ENCODE results near the gene DPP10.

Gene DPP10

DNA sequence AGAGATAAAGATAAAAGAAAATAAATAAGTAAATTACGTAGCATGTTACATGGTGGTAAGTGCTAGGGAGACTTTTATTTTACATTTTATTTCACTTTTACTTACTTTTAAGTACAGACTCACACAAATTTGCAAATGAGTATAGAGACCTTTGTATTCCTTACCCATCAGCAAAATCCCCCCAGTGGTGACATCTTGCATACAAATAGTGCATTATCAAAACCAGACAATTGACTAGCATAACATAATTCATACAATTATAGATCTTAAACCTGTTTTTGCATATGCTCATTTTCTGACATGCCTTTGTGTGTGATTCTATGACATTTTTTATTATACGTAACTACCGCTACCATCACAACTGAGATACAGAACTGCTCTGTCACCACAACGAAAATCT, 1099.4 kb downstream of the DPP10 start:
- DNase-seq (ENCODE audit: low read depth in 4 of 4, low spot score in 1 of 4), result no peak

GRCh38 chr2:115542331-115542730, 1099.9 kb downstream of the DPP10 start:
- DNase-seq (ENCODE audit: low read depth in 4 of 4, low spot score in 1 of 4), result no peak

DNA sequence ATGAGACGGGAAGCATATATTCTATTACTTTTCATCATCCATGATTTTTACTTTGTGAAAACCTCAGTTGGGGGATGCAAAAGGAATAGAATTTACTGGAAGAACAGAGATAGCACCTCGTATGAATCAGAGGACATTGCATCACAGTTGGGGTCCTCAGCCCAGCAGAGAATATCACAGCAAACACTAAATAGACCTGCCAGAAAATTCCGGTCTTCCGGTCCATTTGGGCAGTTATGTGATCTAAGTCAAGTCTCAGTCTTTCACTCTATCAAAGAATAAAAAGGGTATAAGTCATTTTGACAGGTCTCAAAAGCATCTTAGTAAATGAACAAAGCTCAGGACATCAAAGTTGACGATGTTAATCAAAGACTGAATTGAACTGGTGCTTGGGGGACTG, 1100.6 kb downstream of the DPP10 start:
- DNase-seq (ENCODE audit: low read depth in 4 of 4, low spot score in 1 of 4), result no peak

DNA sequence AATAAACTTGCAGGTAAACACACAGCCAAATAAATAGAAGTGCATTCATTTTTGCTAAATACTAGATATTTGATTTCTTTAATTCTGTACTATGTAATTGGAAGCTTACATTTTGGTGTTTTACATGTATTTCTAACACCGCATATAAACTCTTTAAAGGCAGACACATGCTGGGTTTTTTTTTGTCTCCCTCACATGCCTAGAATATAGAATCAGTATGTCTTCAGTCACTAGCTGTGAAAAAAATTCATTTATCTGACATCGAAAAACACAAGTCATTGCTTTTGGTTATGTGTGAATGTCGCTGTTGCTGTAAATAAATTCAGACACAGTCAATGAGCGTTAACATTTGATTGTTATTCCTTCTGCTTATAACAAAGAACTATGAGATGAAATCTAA, 1101.0 kb downstream of the DPP10 start:
- no peak for DNase-seq (ENCODE audit: low read depth in 4 of 4, low spot score in 1 of 4)

GRCh38 chr2:115549611-115550130, 1107.2 kb downstream of the DPP10 start:
- DNase-seq (ENCODE audit: low read depth in 4 of 4, low spot score in 1 of 4), result no peak

DNA sequence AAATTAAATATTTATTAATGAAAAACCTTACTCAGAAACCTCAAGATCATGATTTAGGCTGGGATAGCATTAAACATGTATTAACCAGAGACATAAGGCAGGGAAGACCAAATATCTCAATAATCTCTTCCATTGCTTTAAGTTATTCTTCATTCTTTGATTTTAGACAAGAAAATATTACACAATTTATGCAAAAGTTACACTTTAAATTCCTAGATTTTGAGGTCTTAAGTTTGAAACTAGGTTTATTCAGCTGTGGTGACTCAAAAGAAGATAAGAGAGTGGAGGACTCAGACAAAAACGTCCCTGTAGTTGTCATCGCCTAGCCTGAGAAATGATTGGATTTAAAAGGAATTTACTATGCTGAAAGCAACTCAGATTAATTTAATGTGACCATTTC, 1110.3 kb downstream of the DPP10 start:
- DNase-seq (ENCODE audit: low read depth in 4 of 4, low spot score in 1 of 4), result no peak

- DNase-seq (ENCODE audit: low read depth in 4 of 4, low spot score in 1 of 4), result no peak
Measured at GRCh38 chr2:115554153-115554552, 1111.7 kb downstream of the DPP10 start.

- DNase-seq (ENCODE audit: low read depth in 4 of 4, low spot score in 1 of 4), result no peak
Measured at GRCh38 chr2:115558725-115559124, 1116.3 kb downstream of the DPP10 start.

GRCh38 chr2:115560666-115561065, 1118.2 kb downstream of the DPP10 start:
- no peak for DNase-seq (ENCODE audit: low read depth in 4 of 4, low spot score in 1 of 4)

DNA sequence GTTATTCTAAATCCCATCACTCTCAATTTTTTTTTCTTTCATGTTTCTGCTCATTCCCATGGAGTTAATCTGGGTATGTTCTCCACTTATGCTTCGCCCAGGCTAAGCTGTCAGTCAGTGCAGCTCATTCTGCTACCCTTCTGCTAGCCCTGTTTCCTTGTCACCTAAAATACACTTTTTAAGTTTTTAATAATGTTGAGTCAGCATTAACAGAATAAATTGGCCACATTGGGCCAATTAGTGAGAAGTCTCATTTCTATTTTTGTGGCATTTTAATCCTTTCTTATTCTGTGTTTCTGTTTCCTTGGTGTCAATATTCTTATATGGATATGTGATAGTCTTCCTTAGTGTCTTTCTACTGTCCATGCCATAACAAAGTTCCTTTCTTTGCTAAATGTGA, 1126.2 kb downstream of the DPP10 start:
- no peak for DNase-seq (ENCODE audit: low read depth in 4 of 4, low spot score in 1 of 4)

DNA sequence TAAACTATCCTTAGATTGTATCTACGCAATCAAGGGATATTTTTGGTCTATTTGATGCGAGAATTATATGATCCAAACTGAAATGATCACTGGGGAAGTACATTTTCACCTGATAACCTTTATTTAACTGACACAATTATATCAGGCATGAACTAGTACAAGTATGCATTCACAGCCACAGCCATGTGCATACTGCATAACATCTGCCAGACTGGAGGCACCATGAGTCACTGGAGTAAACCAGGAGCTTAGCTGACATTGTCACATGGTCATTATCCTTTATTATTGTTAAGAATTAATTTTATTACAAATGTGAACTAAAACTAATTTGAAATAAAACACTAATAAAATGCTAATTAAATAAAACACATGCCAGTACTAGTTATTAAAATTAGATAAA, 1127.1 kb downstream of the DPP10 start:
- no peak for DNase-seq (ENCODE audit: low read depth in 4 of 4, low spot score in 1 of 4)

DNA sequence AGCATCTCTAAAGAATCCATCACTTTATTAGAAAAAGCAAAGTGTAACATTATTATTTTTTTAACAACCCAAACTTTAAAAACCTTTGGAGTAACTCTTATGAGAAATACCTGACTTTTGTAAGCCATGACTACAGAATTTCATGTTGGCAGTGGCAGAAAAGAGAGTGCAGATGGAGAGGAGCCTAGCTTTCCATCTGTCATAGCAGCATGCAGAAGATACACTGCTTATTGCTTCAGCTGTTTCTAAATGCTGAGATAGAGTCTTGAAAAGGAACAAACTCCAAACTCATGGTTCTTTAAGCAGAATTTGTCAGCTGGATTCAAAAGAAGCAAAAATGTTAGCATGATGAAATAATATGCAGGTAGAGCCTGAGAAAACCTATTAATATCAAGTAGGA, 1130.3 kb downstream of the DPP10 start:
- no peak for DNase-seq (ENCODE audit: low read depth in 4 of 4, low spot score in 1 of 4)

DNA sequence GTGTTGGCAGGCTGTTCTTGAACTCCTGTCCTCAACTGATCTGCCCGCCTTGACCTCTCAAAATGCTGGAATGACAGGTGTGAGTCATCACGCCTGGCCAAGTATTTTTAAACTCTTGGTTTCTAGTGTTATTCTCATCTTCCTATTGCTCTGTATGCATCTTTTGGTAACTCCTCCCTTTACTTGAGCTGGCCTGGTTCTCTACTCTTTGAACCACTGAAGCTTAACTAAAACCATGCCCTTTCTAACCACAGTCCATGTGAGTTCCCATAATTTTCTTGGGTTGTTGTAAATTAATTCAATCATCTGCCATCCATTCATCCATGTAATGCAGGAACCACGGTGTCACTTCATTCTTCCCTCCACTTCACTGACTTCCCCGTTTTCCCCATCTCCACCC, 1131.3 kb downstream of the DPP10 start:
- no peak for DNase-seq (ENCODE audit: low read depth in 4 of 4, low spot score in 1 of 4)

- DNase-seq (ENCODE audit: low read depth in 4 of 4, low spot score in 1 of 4), result no peak
Measured at GRCh38 chr2:115574667-115575066, 1132.2 kb downstream of the DPP10 start.

DNA sequence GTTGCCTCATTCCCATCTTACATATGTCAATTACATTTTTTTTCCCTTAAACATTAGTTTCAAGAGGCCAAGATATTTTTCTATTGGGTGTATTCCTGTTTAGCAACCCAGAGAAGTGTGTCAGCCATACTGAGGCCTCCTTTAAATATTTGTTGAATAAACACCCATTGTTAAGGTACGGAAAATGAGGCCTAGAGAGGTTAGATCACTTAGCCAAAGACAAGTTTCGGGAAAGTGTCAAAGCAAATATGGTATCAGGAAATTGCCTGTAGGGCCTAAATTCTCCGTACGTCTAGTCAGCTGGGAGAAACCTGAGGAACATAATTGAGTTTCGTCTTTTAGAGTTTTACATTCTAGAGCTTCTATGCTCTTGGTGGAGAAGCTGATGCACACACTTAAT, 1138.3 kb downstream of the DPP10 start:
- no peak for DNase-seq (ENCODE audit: low read depth in 4 of 4, low spot score in 1 of 4)

DNA sequence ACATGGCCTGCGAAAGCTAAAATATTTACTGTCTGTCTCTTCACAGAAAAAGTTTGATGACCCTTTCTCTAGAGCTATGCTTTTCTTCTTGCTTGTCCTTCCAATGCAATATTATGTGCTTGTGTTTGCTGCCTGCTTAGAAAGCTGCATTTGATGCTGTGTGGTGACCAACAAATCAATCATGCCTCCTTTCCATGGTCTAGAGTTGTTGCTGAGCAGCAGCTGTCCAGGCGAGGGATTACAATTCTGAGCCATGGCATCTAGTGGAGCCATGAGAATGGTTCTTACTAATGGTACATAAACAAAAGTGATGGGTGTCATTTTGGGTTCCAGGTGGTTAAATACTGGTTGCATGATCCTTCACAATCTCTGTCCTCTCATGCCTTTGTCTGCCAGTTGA, 1142.1 kb downstream of the DPP10 start:
- no peak for DNase-seq (ENCODE audit: low read depth in 4 of 4, low spot score in 1 of 4)

GRCh38 chr2:115596659-115597375, 1154.4 kb downstream of the DPP10 start:
- DNase-seq (ENCODE audit: low read depth in 4 of 4, low spot score in 1 of 4), result no peak

DNA sequence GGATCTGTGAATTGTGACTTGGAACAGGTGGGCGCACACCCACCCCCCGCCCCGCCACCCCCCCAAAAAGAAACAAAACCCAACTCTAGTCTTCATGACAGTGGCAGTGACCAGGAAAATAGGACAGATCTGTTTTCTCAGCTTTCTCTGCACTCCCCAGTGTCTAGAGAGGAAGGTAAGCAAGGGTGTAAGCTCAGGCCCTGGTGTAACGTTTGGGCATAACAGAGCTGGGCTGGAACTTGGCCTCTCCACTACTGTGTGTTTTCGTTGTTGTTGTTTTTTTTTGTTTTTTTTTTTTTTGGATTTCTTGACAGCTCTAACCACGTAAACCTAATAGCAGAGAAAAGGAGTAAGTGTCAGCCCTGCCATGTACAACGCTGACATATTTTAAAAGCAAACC, 1160.8 kb downstream of the DPP10 start:
- no peak for DNase-seq (ENCODE audit: low read depth in 4 of 4, low spot score in 1 of 4)

DNA sequence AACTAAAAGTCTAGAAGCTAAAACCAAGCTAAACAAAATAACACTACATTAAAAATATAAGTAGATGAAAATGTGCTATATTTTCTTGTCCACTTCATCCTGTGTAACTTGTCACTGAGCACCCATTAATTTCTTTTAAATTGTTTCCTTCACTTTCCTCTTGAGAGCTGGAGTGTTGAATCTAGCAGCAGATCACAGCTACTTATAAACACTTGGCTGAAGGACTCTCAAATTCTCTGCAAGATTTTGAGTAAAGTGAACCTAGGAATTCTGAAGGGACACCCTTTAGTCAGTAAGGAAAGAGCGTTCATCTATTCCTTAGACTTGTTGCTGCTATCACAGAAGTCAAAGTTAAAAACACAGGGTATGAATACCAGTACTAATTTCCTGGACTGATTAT, 1163.9 kb downstream of the DPP10 start:
- no peak for DNase-seq (ENCODE audit: low read depth in 4 of 4, low spot score in 1 of 4)

DNA sequence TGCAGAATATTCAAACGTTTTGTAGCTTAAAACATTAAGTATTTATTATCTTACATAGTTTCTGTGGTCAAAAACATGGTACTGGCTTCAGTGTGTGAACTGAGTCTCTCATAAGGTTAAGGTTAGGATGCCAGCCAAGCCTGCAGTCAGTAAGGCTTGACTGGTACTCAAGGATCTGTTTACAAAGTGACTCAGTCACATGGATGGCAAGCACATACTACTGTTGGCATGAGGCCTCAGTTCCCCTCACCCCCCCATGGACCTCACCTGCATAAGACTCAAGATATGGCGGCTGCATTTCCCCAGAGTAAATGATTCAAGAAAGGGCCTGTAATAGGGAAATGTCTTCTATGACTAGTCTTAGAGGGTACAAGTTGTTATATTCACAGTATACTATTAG, 1167.5 kb downstream of the DPP10 start:
- no peak for DNase-seq (ENCODE audit: low read depth in 4 of 4, low spot score in 1 of 4)

GRCh38 chr2:115610888-115611287, 1168.4 kb downstream of the DPP10 start:
- no peak for DNase-seq (ENCODE audit: low read depth in 4 of 4, low spot score in 1 of 4)

- no peak for DNase-seq (ENCODE audit: low read depth in 4 of 4, low spot score in 1 of 4)
Measured at GRCh38 chr2:115624332-115624731, 1181.9 kb downstream of the DPP10 start.

DNA sequence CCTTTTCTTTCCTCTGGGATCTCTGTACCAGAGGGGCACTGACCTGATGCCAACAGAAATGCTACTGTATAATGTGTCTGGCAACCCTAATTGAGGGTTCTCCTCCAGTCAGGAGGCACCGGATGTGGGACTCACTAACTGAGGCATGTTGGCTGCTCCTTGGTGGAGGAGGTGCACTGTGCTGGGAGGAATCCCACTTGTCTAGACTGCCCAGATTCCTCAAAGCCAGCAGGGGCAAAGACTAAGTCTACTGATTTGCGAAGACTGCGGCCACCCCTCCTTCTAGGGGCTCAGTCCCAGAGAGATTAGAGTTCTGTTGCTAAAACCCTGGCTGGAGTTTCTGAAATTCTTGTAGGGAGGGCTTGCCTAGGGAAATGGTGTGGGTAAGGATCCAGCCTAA, 1192.1 kb downstream of the DPP10 start:
- DNase-seq (ENCODE audit: low read depth in 4 of 4, low spot score in 1 of 4), result no peak

Data from stimulated activated CD4-positive, alpha-beta T cell treated with anti-CD3 and anti-CD28 coated beads, Interleukin-1b, Interleukin-23, amount 100 ng/mL, for 24 hours (primary cell).